Measurements from ENCODE around the gene CDH13.

Gene CDH13

DNA sequence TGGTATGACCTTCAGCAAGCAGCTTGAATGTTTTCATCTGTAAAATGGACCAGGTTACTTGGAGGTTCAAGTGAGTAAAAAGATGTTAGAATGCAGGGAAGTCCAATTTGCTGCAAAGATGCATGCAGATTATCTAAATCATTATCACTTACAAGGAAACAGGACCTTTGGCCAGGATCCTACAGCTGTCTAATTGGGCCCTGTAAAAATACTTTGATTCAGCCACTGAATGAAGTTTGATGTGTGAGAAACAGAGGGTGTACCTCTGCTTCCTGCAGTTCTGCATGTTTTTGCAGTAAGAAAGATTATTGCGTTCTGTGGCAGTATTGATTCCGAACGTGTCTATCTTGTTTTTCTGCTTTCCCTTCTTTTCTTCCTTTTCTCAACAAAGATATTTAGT lies 10.2 kb downstream of the CDH13 start:
- no peak for DNase-seq (ENCODE audit: low read depth)
- TF ChIP-seq CTCF (IDR thresholded peaks at IDR 0.05; ENCODE audit: low read depth, low read length, missing control alignments): no peak
- no peak overlapping the region for H3K4me3 ChIP-seq (ENCODE audit: low read depth, low read length)
- in situ Hi-C loops (cut with HindIII; ENCODE audit: low sequenced_read_pairs): loop anchor here (25.0 kb wide), 1 partner anchor 600 kb away; the partner anchor contains the start of gene HSD17B2

DNA sequence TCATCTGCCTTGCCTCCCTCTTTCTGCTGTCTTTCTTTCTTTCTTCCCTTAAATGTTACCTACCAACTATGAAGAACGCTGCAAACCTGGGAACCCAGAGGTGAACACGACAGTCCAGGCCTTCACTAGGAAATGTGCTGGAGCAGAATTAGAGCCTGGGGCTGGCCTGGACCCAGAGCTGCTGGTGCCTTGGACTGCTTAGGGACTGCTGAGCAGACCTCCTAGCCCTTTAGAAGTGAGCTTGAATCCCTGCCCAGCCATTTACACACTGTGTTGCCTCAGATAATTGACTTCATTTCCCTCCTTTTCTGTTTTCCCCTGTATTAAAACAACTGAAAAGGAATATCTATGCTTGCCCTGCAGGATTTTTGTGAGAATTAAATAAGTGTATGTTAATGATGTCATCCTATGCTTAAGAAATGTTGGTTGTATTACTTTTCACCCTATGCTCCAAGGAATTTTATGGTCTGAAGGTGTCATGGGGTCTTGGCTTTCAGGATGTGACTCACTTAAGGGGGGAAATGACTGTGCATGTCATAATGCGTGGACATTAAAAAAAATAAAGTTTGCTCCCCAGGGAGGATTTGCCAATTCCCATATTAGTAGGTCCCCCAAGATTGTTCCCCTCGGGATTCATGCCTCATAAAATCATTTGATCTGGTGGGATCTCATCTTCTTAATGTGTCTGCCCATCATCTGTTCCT lies 11.5 kb downstream of the CDH13 start:
- TF ChIP-seq CTCF (IDR thresholded peaks at IDR 0.05; ENCODE audit: low read depth, low read length, missing control alignments): no peak
- in situ Hi-C loops (cut with HindIII; ENCODE audit: low sequenced_read_pairs): loop anchor here (25.0 kb wide), 1 partner anchor 601 kb away; the partner anchor contains the start of gene HSD17B2
- no peak overlapping the region for H3K4me3 ChIP-seq (ENCODE audit: low read depth, low read length)
- DNase-seq (ENCODE audit: low read depth): peak; percentile 75

- no peak overlapping the region for H3K4me3 ChIP-seq (ENCODE audit: low read depth, low read length)
- in situ Hi-C loops (cut with HindIII; ENCODE audit: low sequenced_read_pairs): loop anchor here (25.0 kb wide), 1 partner anchor 602 kb away; the partner anchor contains the start of gene HSD17B2
- no peak for TF ChIP-seq CTCF (IDR thresholded peaks at IDR 0.05; ENCODE audit: low read depth, low read length, missing control alignments)
- no peak for DNase-seq (ENCODE audit: low read depth)
These were observed 12.5 kb downstream of the CDH13 start for GRCh38 chr16:82639263-82639662.

DNA sequence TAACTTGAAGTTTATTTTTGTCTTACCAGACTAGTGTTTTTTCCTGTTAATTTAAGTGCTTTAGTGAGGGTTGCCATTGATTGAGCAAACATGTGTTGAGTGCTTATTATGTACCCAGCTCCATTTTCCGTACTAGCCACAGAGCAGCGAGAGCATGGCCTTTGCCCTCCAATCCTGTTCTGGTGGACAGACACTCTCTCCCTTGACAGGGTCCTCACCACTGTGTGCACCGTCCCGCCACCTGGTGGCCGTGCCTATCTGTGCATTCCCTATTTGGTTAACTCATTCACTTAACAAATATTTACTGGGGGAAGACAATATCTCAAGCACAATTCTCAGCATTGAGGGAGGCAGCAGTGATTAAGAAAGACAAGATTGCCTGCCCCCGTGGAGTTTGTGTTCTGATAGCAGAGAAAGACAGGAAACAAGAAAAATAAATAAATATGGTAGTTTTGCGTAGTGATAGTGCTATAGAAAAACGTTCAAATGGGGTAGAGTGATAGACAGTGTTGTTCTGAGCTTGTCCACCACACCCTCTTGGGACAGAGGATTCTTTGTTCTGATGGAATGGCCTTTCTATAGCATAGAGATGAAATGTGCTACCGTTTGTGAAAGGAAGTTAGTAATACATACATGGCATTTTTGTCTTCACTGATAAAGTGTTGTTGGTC lies 13.0 kb downstream of the CDH13 start:
- peak; percentile 89 for TF ChIP-seq CTCF (IDR thresholded peaks at IDR 0.05; ENCODE audit: low read depth, low read length, missing control alignments)
- in situ Hi-C loops (cut with HindIII; ENCODE audit: low sequenced_read_pairs): loop anchor here (25.0 kb wide), 1 partner anchor 602 kb away; the partner anchor contains the start of gene HSD17B2
- no peak for DNase-seq (ENCODE audit: low read depth)

DNA sequence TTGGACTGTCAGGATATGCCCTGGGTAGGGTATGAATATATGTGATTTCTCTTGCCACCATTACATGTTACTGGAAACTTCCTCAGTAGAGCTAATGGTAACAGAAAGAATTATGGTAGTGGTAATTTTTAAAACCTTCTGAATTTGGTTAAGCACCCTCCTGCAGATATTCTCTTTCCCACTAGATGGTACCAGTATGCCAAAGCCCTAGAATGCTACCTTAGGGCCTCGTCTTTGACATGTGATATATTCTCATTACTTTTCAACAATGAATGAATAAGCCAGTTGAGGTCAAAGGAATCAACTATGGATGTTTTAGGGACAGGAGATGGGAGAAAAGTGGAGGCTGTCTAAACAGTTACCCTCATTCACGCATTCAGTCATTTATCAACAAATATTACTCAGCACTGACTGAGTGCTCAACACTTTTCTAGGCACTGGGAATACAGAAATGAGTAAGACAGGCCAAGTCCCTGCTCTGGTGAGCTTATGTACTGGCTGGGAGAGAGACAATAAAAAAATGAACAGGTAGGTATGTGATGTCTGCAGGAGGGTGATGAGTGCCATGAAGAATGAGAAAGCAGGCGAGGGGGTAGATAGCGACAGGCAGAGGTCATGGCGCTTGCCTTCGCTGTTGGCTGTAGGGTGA lies 14.7 kb downstream of the CDH13 start:
- DNase-seq (ENCODE audit: low read depth): no peak
- TF ChIP-seq CTCF (IDR thresholded peaks at IDR 0.05; ENCODE audit: low read depth, low read length, missing control alignments): peak; percentile 47

More for the DNA sequence above, 13.0 kb downstream of the CDH13 start:
- H3K4me3 ChIP-seq (ENCODE audit: low read depth, low read length): no peak overlapping the region

GRCh38 chr16:82643136-82643535 lies 16.4 kb downstream of the CDH13 start:
- DNase-seq (ENCODE audit: low read depth): no peak
- TF ChIP-seq CTCF (IDR thresholded peaks at IDR 0.05; ENCODE audit: low read depth, low read length, missing control alignments): no peak
- no peak overlapping the region for H3K4me3 ChIP-seq (ENCODE audit: low read depth, low read length)
- in situ Hi-C loops (cut with HindIII; ENCODE audit: low sequenced_read_pairs): loop anchor here (25.0 kb wide), 1 partner anchor 606 kb away; the partner anchor contains the start of gene HSD17B2

More for the DNA sequence above, 14.7 kb downstream of the CDH13 start:
- in situ Hi-C loops (cut with HindIII; ENCODE audit: low sequenced_read_pairs): loop anchor here (25.0 kb wide), 1 partner anchor 604 kb away; the partner anchor contains the start of gene HSD17B2
- no peak overlapping the region for H3K4me3 ChIP-seq (ENCODE audit: low read depth, low read length)
